ENCODE measurements around the gene MELTF.

Gene MELTF

DNA sequence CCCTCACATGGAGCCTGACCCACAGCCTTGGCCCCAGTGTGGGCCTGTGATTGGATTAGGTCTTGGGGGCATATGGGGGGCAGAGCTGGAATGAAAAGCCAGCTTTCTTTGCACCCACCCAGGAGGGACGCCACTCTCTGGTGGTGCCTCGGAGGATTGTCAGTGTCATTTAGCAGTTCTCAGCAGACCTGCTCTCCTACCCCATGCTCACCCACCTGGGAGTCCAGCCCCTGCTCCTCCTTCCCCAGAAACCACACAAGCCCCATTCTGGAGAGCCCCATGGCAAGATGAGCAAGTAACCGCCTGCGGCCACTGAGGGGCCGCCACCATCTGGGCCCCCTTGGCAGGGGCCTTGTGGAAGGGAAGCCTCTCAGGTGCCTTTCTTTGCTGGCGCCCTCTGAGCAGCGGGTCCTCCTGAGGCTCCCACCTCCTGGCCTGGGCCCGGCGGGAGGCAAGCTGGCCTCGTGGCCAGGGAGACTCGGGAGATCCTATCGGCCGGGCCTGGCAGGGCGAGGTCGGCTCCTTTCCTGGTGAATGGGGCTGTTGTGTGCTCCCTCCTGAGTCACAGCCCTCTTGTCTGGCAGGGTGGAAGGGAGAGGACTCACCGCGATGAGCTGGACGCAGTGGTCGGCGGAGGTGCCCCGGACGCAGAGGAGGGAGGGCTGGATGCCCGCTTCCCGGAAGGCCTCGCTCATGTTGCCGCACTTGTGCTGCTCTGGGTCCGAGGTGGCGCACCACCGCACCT is 2.3 kb downstream of the MELTF start:
- no peak for DNase-seq (ENCODE audit: low read depth)

DNA sequence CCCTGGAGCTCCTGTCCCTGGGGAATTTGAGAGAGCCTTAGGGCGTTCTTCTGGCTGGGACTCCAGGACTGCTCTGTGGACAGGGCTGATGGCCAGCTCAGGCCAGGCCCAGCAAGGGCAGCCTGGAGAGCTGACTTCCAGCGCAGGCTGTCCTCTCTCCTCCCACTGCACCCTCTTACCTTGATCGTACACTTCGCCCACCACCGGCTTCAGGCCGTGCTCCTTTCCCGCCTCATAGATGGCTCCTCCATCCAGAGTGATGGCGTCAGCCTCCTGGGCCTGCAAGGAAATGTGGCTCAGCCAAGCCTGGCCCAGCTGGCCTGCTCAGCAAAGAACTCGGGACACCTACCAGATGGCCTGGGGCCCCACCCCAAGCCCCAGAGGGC is 3.1 kb downstream of the MELTF start:
- DNase-seq (ENCODE audit: low read depth): no peak

DNA sequence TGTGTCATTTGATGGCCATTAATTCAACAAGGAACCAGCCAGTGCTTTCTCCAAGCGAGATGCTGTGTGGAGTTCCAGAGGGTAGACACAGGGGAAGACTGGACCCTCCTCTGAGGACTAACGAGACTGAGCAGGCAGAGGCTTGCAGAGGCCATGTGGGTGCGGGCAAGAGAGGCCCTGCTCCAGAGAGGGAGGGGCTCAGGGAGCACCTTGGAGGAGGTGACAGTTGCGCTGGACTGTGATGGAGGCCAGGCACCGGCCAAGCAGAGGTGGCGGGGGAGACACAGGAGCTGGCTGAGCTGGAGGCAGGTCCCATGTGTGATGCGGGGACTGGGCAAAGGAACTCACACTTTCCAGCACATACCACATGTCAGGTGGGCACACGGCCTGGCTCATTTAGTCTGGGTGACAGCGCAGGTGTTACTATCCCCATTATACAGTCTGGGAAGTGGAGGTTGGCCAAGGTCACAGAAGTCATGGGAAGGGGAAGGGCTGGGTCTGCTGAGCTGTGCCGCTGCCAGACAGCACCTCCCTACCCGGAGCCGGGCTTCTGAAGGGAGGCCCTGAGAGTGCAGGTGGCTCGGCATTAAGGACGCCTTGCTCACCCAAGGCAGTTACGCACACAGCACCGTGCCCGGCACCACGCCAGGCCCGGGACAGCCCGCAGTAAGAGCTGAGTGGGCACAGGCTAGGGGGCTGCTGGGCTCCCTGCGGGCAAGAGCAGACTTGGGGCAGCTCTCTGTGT is 3.7 kb downstream of the MELTF start:
- no peak for DNase-seq (ENCODE audit: low read depth)

DNA sequence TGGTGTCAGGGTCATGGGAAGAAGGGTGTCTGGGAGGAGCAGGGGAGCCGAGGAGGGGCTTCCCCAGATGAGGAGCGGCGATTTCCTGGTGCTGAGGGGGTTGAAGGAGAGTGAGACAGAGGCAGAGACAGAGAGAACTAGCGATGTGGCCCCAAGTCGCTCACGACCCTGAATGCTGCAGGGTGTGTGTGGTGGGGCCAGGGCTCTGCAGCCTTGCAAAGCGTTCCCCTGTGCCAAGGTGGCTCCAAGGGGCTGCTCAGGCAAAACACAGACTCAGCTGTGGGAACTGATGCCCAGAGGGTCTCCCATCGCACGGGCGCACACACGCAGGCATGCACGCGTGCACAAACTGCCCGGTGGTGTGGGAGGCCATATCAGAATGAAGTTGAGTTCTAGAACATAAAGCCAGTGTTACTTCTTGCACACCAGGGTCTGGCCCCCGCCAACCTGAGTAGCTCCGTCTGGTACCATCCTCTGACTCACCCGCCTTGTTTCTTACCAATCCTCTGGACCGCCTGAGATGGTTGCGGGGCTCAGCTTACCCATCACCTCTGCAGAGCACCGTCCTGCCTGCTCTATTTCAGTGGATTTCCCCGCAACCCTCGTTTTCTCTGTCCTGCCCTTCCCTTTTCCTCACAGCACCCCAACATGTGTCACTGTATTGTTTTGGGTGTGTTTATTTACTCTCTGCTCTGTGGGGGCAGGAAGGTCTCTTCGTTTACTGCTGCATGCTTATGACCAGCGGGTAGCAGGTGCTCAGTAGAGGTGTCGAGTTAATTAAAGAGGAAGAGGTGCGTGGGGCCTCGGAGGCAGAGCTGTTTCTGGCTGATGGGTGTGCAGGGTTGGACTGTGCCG is 4.5 kb downstream of the MELTF start:
- DNase-seq (ENCODE audit: low read depth): no peak

DNA sequence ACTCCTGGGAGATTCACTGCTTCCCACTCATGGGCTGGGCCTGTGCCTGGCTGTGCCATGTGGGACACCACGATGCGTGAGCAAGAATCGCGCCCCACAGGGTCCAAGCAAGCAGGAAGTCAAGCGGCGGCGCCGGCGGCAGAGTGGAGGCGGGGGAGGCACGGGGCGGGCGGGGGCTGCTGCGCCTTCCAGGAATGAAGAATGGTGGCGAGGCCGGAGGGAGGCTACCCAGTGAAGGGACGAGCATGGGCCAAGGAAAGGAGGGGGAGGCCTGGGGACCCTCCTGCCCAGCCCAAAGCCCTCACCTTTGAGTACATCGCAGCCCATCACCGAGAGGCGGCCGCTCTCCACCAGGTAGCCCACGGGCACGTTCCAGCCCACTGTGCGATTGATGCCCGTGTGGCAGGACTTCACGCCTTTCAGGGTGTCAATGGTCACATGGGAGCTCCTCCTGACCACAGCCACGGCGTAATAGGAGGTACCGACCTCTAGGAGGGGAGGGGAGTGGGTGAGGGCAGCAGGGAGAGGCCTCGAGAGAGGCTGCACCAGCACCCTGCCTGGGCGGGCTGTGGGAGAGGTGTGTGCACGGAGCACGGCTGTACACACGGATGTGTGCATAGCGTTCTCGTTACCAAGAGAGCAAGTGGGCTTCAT is 5.5 kb downstream of the MELTF start:
- DNase-seq (ENCODE audit: low read depth): no peak

DNA sequence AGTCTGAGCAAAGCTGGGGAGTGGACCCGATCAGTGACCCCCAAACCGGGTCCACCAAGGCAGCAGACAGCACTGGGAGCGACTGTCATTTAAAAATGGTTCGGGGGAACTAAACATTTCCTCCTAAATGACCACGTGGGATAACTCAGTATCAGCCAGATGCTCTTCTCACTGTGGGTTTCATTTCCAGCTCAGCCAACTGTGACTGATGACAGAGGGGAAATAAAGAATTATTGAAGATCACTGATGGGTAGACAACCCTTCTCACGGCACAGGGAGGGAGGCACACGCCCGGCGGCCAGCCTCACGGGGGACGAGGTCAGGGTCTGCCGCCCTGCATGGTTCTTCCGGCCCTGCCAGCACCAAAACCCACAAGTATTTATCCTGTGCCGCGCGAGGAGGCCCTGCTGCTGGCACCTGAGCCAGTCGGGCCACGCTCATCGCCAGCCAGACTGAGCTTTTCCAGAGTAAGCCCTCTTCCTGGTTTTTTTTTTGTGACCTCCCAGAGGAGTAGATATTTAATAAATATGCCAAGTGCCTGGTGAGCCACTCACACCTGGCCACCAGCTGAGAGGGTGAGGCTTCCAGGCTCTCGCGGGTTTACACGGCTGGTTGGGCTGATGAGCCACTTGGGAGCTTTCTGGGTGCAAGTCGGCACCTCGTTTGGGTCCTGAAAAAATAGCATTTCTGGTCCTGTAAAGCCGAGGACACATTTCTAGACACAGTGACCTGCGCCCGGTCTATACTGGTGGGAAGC is 6.2 kb downstream of the MELTF start:
- DNase-seq (ENCODE audit: low read depth): no peak

DNA sequence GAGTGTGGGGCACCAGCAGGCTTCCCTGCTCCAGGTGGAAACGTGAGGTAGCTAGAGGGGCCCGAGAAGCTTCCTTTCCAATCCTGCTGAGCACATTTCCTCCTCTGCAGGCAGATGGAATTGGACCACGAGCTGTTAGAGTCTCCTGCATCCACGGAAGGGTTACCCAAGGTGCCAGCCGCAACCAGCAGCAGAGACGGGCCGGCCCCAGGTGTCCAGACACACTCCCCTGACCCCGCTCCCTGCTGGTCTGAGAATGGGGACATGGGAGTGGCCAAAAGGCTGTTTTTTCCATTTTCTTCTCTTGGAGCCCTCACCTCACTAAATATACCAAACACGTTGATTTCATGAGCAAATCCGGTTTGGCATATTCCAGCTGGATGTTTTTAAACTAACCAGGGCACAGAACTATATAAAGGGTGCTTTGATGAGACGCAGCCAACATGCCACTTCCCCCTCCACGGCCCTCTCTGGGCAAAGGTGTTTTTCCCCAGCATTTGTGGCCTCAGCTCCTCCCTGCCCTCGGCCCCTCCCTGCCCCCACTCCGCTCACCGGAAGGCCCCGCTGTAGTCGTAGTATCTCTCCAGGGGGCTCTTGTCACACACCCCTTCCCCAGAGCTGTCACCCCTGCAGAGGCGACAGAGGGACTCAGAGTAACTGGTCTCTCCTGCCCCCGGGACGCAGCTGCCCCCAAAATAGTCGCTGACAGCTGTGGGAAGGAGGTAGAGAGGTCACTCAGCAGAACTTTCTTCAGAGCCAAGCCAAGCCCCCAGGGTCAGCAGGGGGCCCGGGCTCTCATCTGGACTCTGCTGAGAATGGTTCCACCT is 7.0 kb downstream of the MELTF start:
- no peak for DNase-seq (ENCODE audit: low read depth)

DNA sequence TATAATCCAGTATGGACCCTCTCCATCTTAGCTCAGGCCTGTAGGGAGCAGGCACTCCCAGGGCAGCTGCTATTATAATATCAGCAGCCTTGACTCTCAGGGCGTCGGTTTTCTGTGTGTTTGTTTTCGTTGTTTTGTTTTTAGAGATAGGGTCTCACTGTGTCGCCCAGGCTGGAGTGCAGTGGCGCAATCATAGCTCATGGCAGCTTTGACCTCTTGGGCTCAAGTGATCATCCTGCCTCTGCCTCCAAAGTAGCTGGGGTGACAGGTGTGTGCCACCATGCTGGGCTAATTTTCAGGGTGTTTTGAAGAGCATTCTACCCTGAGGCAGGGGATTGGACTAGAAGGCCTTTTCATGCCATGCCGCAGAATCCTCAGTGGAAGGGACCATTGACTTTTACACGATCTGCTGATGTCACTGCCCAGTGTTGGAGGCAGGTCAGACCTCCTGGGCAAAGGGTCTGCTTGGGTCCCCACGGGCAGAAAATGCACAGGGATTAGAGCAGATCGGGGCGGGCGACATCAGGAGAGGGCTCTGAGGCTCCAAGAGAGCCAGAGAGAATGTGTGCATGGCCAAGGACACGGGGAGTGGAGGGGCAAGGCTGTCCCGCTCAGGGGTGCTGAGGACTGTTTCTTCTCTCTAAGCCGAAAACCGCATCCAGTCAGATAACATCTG is 7.8 kb downstream of the MELTF start:
- DNase-seq (ENCODE audit: low read depth): no peak

DNA sequence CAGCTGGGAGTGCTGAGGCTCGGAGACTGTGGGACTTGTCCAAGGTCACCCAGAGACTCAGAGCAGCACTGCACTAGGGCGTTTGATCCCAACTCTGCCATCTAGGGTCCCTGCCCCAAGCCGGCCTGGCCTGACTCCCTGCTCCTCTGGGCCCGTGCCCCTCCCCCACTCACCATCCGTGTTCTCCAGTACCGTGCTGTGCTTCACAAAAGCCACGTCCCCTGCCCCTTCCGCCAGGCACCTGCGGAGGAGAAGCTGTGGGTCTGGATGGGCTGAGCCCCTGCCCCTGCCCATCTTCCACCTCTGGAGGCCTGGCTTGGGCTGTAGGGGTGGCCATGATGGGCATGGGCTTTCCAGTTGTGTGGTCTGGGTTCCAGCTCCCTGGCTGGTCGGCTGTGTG is 8.4 kb downstream of the MELTF start:
- DNase-seq (ENCODE audit: low read depth): no peak

DNA sequence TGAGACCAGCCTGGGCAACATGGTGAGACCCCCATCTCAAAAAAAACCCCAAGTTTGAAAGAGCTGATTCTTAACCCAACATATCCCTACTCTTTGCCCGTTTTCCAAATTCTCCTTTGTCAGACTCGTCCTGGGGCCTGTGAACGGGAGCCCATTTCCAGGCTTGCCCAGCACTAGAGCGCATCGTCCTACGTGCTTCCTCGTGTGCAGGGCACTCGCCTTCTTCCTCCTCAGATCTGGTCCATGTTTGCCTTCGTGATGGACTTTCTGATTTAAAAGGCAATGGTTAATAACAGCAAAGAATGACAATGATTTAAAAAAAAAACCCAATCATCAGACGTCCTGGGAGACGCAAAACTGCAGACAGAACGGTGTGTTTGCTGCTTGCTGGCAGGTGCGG is 10.1 kb downstream of the MELTF start:
- no peak for DNase-seq (ENCODE audit: low read depth)

DNA sequence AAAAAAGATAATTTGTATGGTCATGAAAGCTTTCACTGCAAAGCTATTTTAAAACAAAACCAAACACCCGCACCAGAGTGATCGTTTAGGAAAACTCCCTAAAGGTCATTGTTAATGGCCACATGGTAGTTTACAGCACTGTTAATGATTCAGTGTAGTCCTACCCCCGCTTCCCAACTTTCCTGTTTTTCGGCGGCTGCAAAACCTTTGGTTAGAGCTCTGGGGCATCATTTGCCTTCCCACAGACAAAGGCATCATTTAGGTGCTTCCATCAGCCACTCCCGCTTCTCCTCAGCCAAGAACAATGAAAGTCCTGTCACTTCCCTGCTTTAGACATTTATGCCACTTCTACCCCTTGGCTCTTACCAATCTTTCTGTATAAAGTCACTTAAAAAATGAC is 10.6 kb downstream of the MELTF start:
- DNase-seq (ENCODE audit: low read depth): no peak

DNA sequence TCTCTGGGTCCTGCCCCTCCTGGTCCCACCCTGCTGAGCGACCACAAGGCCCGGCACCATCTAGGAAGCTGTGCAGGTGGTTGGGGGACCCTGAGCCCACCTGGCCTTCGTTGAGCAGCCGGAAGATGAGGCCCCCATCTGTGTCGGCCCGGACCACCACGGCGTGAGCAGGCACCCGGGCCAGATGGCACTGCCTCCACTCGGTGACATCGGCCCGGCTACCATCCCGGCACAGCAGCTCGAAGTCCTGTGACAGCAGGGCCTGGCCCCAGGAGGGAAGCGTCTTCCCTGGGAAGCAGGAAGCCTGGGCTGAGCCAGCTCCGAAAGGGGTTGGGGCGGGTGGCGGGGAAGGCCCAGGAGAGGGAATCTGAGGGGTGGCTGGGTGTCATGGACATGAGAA is 12.6 kb downstream of the MELTF start:
- DNase-seq (ENCODE audit: low read depth): no peak

DNA sequence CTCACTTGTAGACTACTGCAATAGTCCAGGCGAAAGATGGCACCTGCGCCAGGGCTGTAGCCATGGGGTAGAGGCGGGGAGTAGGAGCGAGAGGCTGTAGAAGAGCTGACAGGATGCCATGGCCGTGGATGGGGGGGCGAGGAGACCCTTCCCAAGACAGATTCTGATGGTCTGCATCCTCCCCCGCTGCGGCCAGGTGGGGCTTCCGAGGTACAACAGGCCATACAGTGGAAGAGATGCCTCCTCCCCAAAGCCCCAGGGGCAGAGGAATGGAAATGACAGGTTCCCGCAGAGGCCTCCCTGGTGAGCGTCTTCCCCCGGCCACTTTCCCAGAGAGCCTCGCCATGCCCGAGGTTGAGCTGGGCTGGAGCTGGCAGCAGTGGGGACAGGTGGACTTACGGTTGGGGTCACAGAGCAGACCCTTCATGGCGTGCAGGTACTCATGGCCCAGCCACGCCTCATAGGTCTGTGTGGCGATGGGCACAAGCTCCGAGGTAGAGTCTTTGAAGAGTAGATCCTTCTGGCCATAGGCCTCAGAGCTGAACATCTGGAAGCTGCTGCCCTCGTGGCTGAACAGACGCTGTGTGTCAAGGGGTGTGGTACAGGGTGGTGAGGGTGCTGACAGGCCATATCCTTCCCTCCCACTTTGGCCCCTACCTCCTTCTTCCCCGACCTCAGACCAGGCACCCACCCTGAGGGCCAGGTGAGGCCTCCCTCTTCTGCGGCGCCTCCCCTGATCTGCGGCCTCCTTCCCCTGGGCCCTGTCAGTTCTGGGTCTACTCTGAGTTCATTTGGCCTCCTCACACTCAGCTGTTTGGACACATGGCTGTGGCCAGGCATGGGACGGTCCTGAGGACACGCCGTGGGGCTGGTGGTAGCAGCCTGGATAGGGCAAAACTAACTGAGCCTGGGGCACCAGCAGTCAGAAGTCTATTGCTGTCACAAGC is 13.6 kb downstream of the MELTF start:
- no peak for DNase-seq (ENCODE audit: low read depth)

DNA sequence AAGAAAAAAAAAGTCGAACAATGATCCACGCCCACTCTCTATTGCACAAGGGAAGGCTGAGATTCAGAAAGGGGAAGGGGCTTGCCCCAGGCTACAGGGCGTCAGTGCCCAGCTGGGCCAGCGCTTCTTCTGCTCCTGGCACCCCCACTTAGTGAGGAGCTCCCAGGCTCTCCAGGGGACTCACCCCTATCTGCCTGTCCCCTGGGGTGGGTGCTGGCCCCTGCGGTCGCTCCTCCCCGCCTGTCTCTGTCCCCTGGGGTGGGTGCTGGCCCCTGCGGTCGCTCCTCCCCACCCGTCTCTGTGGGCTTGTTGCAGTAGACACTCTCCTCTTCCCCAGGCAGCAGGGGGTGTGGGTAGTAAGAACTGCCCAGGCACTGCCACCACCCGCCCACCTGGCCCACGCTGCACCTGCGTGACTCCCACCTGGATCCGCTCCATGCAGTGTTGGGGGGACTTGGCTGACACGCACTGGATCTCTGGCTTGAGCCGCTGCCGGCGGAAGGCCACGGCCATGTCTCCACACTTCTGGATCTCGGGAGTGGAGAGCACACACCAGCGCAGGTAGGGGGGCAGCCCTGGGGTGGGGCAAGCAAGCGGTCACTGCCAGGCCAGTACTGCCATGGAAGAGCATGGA is 14.6 kb downstream of the MELTF start:
- no peak for DNase-seq (ENCODE audit: low read depth)

DNA sequence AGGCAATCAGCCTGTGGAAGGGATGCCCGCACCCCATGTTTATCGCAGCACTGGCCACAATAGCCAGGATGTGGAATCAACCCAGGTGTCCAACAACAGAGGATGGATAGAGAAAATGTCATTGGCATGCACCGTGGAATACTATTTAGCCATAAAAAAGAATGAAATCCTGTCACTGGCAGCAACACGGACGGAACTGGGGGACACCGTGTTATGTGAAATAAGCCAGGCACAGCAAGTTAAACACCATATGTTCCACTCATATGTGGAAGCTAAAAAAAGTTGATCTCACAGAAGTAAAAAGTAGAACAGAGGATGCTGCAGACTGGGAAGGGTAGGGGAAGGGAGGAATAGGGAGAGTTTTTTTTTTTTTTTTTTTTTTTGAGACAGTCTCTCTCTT is 15.6 kb downstream of the MELTF start:
- no peak for DNase-seq (ENCODE audit: low read depth)

DNA sequence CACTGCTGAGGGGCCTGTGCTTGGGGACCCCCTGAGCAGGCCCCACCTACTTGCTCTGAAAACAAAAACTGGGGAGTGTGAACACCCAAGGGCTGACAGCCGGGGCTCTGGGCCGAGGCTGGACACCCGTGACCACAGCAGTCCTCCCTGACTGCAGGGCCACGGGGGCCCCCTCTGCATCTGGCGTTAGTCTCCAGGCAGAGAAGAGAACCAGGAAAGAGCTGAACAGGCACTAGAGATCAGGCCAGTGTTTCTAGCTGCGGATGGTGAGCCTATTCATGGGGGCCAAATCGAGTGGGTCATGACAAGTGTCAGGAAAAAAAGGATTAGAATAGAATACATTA is 17.1 kb downstream of the MELTF start:
- no peak for DNase-seq (ENCODE audit: low read depth)

DNA sequence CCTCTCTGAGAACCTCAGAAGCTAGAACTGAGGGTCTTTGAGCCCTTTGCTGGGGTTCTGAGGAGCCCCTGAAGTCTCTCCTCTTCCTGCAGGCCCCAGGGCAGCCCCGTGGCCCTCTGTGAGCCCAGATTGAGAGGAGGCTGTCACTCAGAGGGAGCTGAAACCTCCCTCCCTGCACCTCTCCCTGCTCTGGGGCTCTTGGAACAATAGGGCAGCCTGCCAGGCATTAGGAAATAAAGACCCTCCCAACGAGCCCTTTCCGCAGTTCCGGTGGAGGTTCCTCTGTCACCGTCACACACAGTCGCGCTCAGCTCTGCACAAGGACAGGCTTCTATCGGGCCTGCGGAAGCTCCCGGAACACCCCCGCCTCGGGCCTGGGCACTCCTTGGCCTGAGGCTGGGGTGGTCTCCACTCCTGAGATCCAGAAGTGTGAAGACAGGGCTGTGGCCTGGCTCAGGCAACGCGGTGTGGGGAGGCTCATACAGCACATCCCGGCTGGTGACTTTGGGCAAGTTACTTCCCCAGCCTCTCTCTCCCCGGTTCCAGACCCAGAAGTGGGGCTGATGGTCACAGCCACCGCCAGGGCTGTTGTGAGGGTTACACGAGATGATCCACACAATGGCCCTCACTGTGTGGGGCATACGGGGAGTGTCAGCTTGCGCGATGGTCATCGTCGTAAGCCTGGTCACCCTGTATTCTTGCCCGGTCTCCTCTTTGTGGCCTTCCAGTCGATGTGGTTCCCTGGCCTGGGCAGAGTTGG is 17.7 kb downstream of the MELTF start:
- no peak for DNase-seq (ENCODE audit: low read depth)

Measured in iris pigment epithelial cell (primary cell).